Activated T-cell treated with anti-CD3 and anti-CD28 coated beads, Interleukin-2, amount 50 U/mL, for 1 hour (primary cell): ENCODE measurements around the gene XAGE3.
"Not testable (repeated sequence)": the region's sequence is repeated elsewhere in the genome, so short reads cannot be mapped to it uniquely, and the experiment has no call there.

ENCODE experiments used
- DNase-seq: peaks from one replicate; pipeline ENCODE4 v3.0.0-alpha.2; 2020

Gene XAGE3

GRCh38 chrX:52867610-52868348 lies at the start of gene XAGE3:
Gene XAGE3 (minus strand): TSS chrX:52868083. CDS start chrX:52867133, 950 bp downstream.
- no peak for DNase-seq

GRCh38 chrX:52914704-52915103 lies 46.8 kb upstream of the XAGE3 start:
- not testable (repeated sequence) for DNase-seq

- not testable (repeated sequence) for DNase-seq
Observed at GRCh38 chrX:52913681-52914080, 45.8 kb upstream of the XAGE3 start.

GRCh38 chrX:52909313-52909969 lies 41.6 kb upstream of the XAGE3 start:
- DNase-seq: not testable (repeated sequence)

- not testable (repeated sequence) for DNase-seq
Observed at GRCh38 chrX:52907900-52908299, 40.0 kb upstream of the XAGE3 start.

GRCh38 chrX:52907137-52907536 lies 39.3 kb upstream of the XAGE3 start:
- not testable (repeated sequence) for DNase-seq

GRCh38 chrX:52906072-52906471 lies 38.2 kb upstream of the XAGE3 start:
- DNase-seq: not testable (repeated sequence)

GRCh38 chrX:52905531-52905930 lies 37.6 kb upstream of the XAGE3 start:
- DNase-seq: not testable (repeated sequence)

GRCh38 chrX:52896855-52897709 lies 29.2 kb upstream of the XAGE3 start, which contains the start of gene FAM156B:
Gene FAM156B (plus strand): TSS chrX:52897330. CDS start chrX:52907226, 9,896 bp downstream.
- DNase-seq: not testable (repeated sequence)

GRCh38 chrX:52896438-52896837 lies 28.6 kb upstream of the XAGE3 start:
- DNase-seq: not testable (repeated sequence)

GRCh38 chrX:52888090-52888489 lies 20.2 kb upstream of the XAGE3 start:
- DNase-seq: not testable (repeated sequence)

GRCh38 chrX:52887459-52887858 lies 19.6 kb upstream of the XAGE3 start:
- DNase-seq: not testable (repeated sequence)

GRCh38 chrX:52876386-52876785 lies 8.5 kb upstream of the XAGE3 start:
- not testable (repeated sequence) for DNase-seq

- DNase-seq: not testable (repeated sequence)
Observed at GRCh38 chrX:52875436-52875835, 7.6 kb upstream of the XAGE3 start.

- no peak for DNase-seq
Observed at GRCh38 chrX:52874661-52875060, 6.8 kb upstream of the XAGE3 start.

GRCh38 chrX:52873825-52874224 lies 5.9 kb upstream of the XAGE3 start:
- DNase-seq: not testable (repeated sequence)

- no peak for DNase-seq
Observed at GRCh38 chrX:52870046-52870445, 2.2 kb upstream of the XAGE3 start.

GRCh38 chrX:52865343-52865998 lies 2.4 kb downstream of the XAGE3 start:
- DNase-seq: no peak

- not testable (repeated sequence) for DNase-seq
Observed at GRCh38 chrX:52856991-52857525, 10.8 kb downstream of the XAGE3 start.

GRCh38 chrX:52852110-52852860 lies 15.6 kb downstream of the XAGE3 start:
- no peak for DNase-seq

- not testable (repeated sequence) for DNase-seq
Observed at GRCh38 chrX:52843619-52844018, 24.3 kb downstream of the XAGE3 start.
